GM11168 (cell line): ENCODE measurements around the gene BCL7A.
"Not testable (repeated sequence)": the region's sequence is repeated elsewhere in the genome, so short reads cannot be mapped to it uniquely, and the experiment has no call there.

ENCODE experiments used
- in situ Hi-C: fragments of 300-500 bp; cut with MboI; formaldehyde crosslinking; loops from one replicate; pipeline ENCODE4 v1.12.0; 2022; ENCODE audit warnings: low sequenced_read_pairs; ENCODE audit not compliant: unreplicated experiment

Gene BCL7A

GRCh38 chr12:122024132-122024785 is 2.6 kb downstream of the BCL7A start:
- in situ Hi-C loops, result no loop called here

GRCh38 chr12:122026706-122027333 is 5.1 kb downstream of the BCL7A start:
- in situ Hi-C loops, result no loop called here

DNA sequence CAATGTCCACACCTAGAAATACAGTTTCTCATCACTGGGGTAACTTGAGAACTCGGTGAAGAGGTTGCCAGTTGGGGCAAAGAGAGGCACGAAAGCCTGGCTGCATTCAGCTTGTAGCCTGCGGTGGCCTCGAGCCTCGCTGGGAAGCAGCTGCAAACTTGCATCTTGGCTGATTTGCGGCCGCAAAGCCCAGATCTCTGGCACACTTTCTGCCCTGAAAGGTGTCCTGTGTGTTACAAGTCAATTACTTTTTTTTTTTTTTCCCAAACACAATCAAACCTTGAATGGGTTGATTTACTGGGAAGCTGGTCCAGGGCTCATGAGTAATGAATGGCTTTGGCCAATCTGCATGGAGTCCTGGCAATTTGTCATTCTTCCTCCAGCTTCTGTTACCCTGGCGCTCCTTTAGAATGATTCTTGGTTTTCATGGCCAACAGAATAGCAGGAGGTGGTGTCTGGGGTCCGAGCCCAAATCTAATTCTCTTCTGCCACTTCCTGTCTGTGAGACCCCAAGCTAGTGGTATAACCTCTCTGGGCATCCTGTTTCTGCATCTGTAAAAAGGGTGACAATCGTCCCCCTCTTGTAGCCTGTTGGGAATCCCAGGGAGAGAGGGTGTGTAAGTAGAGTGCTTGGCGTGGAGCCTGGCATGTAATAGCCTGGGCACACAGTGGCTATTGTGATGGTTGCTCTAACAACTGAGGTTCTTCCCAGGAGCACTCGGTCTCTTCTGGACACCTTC is 6.7 kb downstream of the BCL7A start:
- in situ Hi-C loops, result no loop called here

- in situ Hi-C loops, result no loop called here
These were observed 7.3 kb downstream of the BCL7A start for GRCh38 chr12:122028905-122029560.

DNA sequence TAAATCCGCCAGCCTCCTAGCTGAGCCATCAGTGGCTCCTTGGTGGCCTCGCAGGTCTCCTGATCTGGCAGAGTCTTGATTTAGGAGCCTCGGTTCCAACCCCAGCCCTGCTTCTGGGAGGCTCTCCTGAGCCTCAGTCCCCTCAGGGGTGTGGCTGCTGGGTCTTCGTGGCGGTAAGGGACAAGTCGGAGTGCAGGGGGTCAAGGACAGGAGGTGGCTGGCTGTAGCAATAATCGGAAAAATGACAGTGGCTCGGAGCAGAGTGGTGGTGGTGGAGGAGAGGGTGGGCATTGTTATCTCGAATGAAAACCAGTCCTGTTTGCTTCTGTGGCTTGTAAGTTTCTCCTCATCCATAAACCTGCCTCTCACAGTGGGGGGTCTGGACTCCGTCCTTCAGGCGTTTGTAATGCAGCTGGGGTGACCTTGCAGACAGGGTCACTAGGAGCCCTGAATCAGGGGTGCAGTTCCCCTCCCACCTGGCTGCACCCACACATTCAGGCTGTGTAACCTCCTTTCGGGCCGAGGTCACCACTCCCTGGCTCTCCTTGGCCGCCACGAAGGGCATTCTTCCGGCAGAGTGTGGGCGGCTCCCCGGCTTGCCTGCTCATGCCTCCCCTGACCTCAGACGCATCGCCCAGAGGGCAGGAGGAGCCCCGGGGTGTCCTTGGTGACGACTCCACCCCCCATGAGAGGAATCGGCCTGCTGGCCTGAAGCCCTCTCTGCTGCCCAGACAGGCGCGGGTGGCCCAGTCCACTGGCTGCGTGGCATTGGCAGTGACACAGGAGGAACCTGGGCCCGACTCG is 8.1 kb downstream of the BCL7A start:
- in situ Hi-C loops, result no loop called here

DNA sequence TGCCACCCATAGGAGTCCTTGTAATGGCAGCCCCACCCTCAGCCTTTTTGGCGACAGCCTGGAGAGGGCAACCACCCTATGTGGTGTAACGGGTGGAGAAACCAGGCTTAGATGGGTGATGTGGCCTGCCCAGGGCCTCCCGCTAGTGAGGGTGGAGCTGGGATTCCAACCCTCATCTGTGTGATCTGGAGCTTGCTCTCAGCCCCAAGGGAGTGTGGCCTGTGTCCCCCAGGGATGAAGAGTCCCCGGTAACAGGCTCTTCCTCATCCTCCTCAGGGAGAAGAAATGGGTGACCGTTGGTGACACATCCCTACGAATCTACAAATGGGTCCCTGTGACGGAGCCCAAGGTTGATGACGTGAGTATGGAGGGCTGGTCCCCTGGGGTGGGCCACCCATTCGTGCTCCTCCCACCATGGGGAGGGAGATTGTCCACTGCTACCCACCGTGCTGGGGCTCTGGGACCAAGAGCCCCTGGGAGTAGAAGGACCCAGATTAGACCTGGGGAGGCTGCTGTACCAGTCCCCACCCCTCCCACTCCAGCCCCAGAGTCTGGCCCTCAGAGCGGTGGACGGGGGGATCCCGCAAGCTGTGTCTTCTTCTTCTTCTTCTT is 8.8 kb downstream of the BCL7A start:
- in situ Hi-C loops, result no loop called here

DNA sequence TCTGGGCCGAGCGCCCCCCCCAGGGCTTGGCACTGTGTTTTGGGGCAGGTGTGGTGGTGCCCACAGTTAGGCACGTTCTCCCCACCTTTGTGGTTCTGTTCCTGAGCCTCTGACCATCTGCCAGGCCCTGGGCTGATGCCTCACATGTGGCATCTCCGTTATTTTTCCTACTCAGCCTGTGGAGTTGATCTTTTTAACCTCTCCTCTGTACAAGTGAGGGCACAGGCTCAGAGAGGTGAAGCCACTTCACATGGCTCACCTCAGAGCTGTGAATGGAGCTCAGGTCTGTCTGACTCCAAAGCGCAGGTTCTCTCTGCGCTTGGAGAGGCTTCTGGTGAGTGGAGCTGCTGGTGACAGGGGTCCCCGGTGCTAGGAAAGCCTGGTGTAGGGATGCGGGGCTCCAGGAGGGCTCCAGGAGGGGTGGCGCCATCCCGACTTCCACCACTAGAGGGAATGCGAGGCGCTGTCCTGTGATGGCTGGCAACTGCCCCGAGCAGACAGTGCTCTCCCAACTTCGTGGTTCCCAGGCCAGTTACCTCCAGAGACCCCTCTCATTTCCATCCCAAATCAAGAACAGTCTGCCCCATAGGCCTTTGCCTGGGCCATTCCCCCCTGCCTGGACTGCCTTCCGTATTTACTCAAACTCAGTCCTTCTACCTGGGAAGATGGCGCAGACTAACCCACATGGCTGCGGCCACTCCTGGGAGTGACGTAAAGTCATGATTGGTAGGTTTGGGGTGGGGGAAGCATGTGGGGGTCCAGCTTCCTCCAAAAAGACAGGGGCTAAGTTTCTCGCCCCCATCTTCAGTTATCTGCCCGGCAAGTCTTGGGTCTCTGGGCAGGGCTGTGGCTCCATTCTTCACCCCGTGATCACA is 9.9 kb downstream of the BCL7A start:
- in situ Hi-C loops, result no loop called here

DNA sequence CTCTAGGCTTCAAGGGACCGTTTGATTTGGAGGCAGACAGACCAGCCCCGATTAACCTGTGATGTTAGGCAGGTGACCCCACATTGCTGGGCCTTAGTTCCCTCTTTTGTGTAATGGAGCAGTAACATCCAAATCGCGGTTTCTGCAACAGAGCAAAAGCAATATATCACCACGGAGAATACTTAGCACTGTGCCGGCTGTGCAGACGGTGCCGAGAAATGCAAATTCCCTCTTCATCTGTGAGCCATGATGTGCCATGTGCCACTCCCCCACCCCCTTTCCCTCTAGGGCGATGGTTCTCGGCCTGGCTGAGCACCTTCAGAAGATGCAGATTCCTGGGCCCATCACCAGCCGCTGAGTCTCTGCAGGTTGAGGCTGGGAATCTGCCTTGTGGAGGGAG is 10.9 kb downstream of the BCL7A start:
- in situ Hi-C loops, result no loop called here

GRCh38 chr12:122035292-122035691 is 13.6 kb downstream of the BCL7A start:
- in situ Hi-C loops, result no loop called here

GRCh38 chr12:122036153-122036552 is 14.5 kb downstream of the BCL7A start:
- in situ Hi-C loops, result no loop called here

DNA sequence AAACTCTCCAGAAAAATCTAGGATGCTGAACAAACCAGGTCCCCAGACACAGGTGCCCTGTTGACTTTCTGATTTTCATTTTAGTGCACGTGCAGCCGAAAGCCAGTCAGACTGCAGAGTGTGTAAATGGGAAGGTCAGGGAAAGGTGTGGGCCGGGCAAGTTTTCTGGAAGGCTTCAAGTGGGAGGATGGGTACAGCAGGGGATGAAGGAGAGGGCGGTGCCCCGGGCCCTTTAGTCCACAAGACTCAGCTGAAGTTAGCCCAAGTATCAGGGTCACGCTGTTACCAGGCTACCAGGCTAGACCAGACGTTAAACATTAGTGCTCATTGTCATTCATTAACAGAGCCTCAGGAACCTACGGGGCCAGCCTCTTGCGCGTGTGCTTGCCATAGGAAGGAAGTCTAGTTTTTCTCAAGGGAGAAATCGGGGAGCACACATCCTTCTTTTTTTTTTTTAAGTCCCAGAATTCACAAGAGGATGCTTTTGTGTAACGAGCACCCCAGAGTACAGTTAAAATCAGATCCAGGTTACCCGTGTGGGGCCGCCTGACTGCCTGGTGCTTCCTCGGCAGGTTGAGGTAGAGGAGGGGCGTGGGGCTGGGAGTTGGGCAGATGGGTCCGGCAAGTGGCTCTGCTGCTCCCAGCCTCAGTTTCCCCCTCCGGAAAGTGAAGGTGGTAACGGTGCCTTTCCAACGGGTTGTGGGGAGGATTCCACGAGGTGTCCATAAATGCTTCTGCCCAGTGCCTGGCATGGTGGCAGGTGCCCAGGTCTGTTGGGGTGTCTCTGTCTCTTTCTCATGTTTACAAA is 19.1 kb downstream of the BCL7A start:
- in situ Hi-C loops, result no loop called here

GRCh38 chr12:122041458-122041857 is 19.8 kb downstream of the BCL7A start:
- in situ Hi-C loops, result not testable (repeated sequence)

DNA sequence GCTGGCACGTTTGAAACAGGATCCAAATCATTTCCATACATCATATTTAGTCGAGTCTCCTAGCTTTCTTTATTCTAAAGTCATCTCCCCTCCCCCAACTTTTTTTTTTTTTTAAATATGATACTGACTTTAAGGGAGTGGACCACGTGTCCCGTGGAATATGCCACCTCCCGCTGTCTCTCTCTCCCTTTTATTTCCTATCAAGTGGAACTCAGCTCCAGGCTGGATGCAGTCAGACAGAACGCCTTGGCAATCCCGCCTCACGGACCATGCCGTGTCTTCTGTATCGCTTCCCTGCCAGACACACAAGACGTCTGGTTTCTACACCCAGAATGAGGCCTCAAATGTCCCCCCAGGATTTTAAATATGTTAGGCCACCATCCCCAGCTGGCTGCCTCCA is 21.2 kb downstream of the BCL7A start:
- in situ Hi-C loops, result no loop called here

DNA sequence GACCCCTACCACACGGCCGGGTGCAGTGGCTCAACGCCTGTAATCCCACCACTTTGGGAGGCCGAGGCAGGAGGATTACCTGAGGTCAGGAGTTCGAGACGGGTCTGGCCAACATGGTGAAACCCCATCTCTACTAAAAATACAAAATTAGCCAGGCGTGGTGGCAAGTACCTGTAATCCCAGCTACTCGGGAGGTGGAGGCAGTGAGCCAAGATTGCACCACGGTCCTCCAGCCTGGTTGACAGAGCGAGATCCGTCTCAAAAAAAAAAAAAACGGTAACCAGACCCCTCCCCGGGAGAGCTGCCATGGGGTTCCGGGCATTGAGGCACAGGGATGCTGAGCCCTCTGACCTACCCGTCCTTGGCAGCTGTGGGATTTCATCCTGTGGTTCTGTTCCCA is 21.8 kb downstream of the BCL7A start:
- in situ Hi-C loops, result no loop called here

DNA sequence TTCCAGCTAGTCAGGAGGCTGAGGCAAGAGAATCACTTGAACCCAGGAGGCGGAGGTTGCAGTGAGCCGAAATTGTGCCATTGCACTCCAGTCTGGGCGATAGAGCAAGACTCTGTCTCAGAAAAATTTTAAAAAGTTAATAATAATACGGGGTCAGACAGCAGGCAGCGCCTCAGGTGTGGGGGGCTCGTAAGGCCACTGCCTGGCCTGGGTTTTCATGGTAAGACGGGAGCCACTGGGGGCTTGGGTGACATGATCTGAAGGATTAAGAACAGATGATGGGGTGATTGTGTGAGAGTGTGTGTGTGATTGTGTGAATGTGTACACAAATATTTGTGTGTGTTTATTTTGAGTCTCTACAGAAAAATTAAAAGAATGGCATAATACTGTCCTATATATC is 23.6 kb downstream of the BCL7A start:
- in situ Hi-C loops, result no loop called here

- in situ Hi-C loops, result no loop called here
These were observed 24.5 kb downstream of the BCL7A start for GRCh38 chr12:122046145-122046544.

DNA sequence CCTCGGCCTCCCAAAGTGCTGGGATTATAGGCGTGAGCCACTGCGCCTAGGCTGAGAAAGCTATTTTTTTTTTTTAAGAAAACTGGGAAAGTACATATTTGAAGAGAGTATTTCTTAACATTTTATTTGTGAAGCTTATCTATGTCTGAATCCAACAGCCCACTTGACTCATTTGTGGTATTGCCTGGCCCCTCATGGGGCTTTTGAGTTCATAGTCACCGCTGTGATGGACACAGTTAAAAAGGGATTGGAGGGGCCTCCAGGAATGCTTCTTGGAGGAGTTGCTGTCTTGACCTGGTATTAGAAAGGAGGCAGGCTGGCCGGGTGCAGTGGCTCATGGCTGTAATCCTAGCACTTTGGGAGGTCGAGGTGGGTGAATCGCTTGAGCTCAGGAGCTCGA is 26.5 kb downstream of the BCL7A start:
- in situ Hi-C loops, result no loop called here

GRCh38 chr12:122049827-122050226 is 28.1 kb downstream of the BCL7A start:
- in situ Hi-C loops, result loop anchor here (10.0 kb wide), 1 partner anchor 145 kb away; no protein-coding TSS in a partner anchor
